Kidney epithelial cell (primary cell): ENCODE results near the gene PRM1. TPM values are rescaled to one million over a fixed set of nuclear protein-coding genes. Genes with fewer than 3 reads are reported as not detected.

Experiments
- DNase-seq: peaks from one replicate; pipeline ENCODE4 v3.0.0-alpha.2; 2010; ENCODE audit warnings: low read depth
- H3K27me3 ChIP-seq: 2 replicates; pipeline ENCODE4 v1.6.0; 2011; ENCODE audit warnings: low read length; ENCODE audit not compliant: control insufficient read depth, insufficient read depth
- H3K36me3 ChIP-seq: 2 replicates; pipeline ENCODE4 v1.5.1; 2011; ENCODE audit warnings: low read length; ENCODE audit not compliant: control insufficient read depth, insufficient read depth
- H3K4me3 ChIP-seq: 2 replicates; pipeline ENCODE4 v1.5.1; 2011; ENCODE audit warnings: low read depth, mild to moderate bottlenecking, control low read depth, low read length
- total RNA-seq: library from RNA; depleted of rRNA; stranded (reverse); fragments of >200 nt; gene quantifications from 2 replicates; pipeline ENCODE4 v1.2.3, GENCODE V29; 2015
- TF ChIP-seq, protein P1 (sequence below): IDR thresholded peaks from 2 replicates; pipeline ENCODE4 v1.5.1; 2011; ENCODE audit warnings: mild to moderate bottlenecking, moderate library complexity, low read length, control low read depth, inconsistent platforms; ENCODE audit not compliant: insufficient read depth, poor library complexity, severe bottlenecking

PRM1 gene
- total RNA-seq, 1 donor from 2014 or later: not detected

DNA sequence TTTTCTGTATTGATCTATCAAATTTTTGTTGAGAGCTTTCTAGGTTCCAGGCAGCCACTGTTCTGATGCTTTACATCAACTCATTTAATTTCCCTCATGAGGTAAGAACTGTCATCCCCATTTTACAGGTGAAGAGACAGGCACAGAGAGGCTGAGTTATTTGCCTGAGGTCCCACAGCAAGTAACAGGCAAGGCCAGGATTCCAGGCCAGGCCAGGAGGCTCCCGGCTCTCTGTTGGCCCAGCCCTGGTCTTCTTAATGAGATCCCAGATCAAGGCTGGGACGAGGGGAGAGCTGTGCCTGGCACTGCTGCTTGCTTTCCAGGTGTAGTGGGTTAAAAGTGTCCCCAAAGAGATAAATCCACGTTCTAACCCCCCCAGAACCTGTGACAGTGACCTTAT lies 41.7 kb upstream of the PRM1 start:
- no peak for DNase-seq
- TF ChIP-seq, protein P1, sequence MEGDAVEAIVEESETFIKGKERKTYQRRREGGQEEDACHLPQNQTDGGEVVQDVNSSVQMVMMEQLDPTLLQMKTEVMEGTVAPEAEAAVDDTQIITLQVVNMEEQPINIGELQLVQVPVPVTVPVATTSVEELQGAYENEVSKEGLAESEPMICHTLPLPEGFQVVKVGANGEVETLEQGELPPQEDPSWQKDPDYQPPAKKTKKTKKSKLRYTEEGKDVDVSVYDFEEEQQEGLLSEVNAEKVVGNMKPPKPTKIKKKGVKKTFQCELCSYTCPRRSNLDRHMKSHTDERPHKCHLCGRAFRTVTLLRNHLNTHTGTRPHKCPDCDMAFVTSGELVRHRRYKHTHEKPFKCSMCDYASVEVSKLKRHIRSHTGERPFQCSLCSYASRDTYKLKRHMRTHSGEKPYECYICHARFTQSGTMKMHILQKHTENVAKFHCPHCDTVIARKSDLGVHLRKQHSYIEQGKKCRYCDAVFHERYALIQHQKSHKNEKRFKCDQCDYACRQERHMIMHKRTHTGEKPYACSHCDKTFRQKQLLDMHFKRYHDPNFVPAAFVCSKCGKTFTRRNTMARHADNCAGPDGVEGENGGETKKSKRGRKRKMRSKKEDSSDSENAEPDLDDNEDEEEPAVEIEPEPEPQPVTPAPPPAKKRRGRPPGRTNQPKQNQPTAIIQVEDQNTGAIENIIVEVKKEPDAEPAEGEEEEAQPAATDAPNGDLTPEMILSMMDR: no peak
- H3K4me3 ChIP-seq: no peak overlapping the region
- no peaks in the 10 kb centered on the region for H3K36me3 ChIP-seq
- no peaks in the 10 kb centered on the region for H3K27me3 ChIP-seq

DNA sequence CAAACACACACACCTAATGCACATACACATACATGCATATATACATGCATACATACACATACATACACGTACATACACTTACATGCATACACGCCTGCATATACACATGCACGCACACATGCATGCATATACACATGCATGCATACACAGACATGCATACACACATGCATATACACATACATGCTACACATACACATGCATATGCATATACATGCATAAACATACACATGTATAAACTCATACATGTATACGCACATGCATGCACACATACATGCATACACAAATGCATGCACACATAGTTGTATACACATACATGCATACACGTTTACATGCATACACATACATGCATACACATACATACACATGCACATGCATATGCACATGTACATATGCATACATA lies 40.5 kb upstream of the PRM1 start:
- Histone ChIP-seq H3K4me3 (no peak overlapping the region), H3K36me3 (no peaks in the 10 kb centered on the region), H3K27me3 (no peaks in the 10 kb centered on the region)
- no peak for DNase-seq
- TF ChIP-seq, protein P1: no peak

DNA sequence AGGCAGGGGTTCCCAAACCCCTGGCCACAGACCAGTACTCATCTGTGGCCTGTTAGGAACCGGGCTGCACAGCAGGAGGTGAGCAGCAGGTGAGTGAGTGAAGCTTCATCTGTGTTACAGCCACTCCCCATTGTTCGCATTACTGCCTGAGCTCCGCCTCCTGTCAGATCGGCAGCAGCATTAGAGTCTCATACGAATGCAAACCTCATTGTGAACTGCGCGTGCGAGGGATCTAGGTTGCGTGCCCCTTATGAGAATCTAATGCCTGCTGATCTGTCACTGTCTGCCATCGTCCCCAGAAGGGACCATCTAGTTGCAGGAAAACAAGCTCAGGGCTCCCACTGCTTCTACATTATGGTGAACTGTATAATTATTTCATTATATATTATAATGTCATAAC lies 39.0 kb upstream of the PRM1 start:
- no peak for DNase-seq
- TF ChIP-seq, protein P1: no peak
- Histone ChIP-seq H3K27me3 (no peaks in the 10 kb centered on the region), H3K36me3 (no peaks in the 10 kb centered on the region), H3K4me3 (no peak overlapping the region)

DNA sequence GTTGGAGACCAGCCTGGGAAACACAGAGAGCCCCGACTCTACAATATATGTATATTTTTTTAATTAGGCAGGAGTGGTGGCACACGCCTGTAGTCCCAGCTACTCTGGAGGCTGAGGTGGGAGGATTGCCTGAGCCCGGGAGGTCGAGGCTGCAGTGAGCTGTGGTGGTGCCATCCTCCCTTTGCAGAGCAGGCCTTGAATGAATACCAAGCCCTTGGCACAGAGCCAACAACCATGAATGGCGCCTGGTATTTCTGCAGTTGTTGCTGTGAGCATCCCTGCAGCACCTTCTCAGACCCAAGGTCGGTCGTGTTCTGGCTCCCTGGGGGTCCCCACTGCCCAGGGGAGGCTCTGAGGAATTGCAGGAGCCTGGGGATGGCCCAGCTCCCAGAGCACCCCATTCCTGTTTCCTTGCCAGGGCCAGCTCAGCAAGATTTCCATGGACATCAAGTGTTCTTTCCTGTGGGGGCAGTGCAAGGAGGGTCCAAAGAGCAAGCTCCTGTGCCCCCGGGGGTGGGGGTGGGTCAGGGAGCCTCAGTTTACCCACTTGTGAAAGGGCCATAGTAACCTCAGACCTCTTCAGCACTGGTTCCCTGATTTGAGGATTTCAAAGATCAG lies 38.5 kb upstream of the PRM1 start:
- DNase-seq: no peak
- TF ChIP-seq, protein P1: no peak
- H3K4me3 ChIP-seq: no peak overlapping the region
- H3K27me3 ChIP-seq: no peaks in the 10 kb centered on the region
- H3K36me3 ChIP-seq: no peaks in the 10 kb centered on the region

DNA sequence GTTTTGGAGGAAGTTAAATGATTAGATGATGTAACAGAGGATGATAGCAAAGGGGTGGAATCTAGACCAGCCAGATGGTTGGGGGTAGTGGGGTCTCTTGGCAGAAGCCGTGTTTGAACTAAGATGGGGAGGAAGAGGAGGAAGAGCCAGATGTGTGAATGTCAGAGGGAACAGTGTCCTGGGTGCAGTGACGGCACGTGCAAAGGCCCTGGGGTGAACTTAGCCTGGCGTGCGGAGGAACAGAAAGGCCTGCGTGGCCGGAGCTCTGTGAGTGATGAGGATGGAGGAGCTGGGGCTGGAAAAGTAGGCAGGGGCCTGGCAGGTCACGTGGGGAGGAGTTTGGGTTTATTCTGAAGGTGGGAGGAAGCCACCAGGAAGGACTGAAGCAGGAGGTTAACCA lies 37.7 kb upstream of the PRM1 start:
- TF ChIP-seq, protein P1: no peak
- DNase-seq: no peak
- no peaks in the 10 kb centered on the region for H3K36me3 ChIP-seq
- H3K4me3 ChIP-seq: no peak overlapping the region
- H3K27me3 ChIP-seq: no peaks in the 10 kb centered on the region

DNA sequence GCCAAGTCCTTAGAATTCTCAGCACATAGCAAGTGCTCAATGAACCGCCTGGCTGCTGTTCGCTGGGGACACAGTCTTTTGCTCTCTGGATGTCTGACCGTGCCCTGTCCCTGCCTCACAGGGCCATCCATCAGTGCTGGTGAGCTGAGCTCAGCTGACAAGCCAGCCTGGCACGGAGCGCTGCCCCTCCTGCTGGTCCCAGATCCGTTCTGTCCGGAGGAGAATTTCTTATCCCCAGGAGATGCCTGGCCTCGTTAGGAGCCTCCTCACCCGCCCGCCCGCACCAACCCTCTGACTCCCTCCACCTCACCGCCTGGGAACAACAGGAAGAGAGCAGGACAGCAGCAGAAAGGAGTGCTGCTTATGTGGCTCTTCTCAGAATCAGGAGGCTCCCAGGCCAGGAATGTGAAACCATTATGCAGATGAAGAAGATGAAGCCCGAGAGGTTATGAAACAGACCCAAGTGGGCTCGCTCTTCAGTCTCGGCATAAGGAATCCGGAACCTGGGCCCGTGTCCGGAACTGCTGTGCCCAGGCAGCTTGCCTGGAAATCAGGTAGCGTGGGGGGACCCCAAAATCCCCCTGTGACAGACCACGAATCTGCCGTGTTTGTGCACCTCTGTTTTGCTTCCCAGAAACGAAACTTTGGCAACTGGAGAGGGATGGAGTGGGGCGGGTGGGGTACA lies 35.3 kb upstream of the PRM1 start:
- no peak overlapping the region for H3K4me3 ChIP-seq

More for the DNA sequence above, 35.3 kb upstream of the PRM1 start:
- DNase-seq: no peak
- TF ChIP-seq, protein P1: no peak
- Histone ChIP-seq H3K36me3 (no peaks in the 10 kb centered on the region), H3K27me3 (no peaks in the 10 kb centered on the region)
